Neural progenitor cell (in vitro differentiated cells): Measurements from ENCODE around the gene GRK1. TPM values are rescaled to one million over a fixed set of nuclear protein-coding genes. Genes with fewer than 3 reads are reported as not detected.

Experiments
- DNase-seq: peaks from one replicate; pipeline ENCODE4 v3.0.0-alpha.2; 2016; ENCODE audit warnings: low spot score
- H2AFZ ChIP-seq: fragments of 200-600 bp; sonication (generic); replicated peaks from 2 replicates; pipeline ENCODE4 v1.6.1; 2016; ENCODE audit warnings: antibody characterized with exemption
- H3F3A ChIP-seq: fragments of 200-600 bp; sonication (generic); 2 replicates; pipeline ENCODE4 v1.6.1; 2016; ENCODE audit warnings: antibody characterized with exemption, low read depth
- H3K27ac ChIP-seq: fragments of 200-600 bp; sonication (generic); 2 replicates; pipeline ENCODE4 v1.5.1; 2016; ENCODE audit warnings: mild to moderate bottlenecking
- H3K27me3 ChIP-seq: fragments of 200-600 bp; sonication (generic); 2 replicates; pipeline ENCODE4 v1.6.1; 2016; ENCODE audit warnings: mild to moderate bottlenecking, moderate library complexity
- H3K36me3 ChIP-seq: fragments of 200-600 bp; sonication (generic); 2 replicates; pipeline ENCODE4 v1.5.1; 2016
- H3K4me1 ChIP-seq: fragments of 200-600 bp; sonication (generic); 2 replicates; pipeline ENCODE4 v1.6.1; 2016; ENCODE audit warnings: mixed run types
- H3K4me2 ChIP-seq: fragments of 200-600 bp; sonication (generic); 2 replicates; pipeline ENCODE4 v1.6.1; 2016
- H3K4me3 ChIP-seq: fragments of 200-600 bp; sonication (generic); 2 replicates; pipeline ENCODE4 v1.5.1; 2016
- H3K79me2 ChIP-seq: fragments of 200-600 bp; sonication (generic); 2 replicates; pipeline ENCODE4 v1.6.1; 2016; ENCODE audit warnings: low read depth
- H3K9ac ChIP-seq: fragments of 200-600 bp; sonication (generic); 2 replicates; pipeline ENCODE4 v1.6.1; 2016
- H3K9me3 ChIP-seq: fragments of 200-600 bp; sonication (generic); 2 replicates; pipeline ENCODE4 v1.5.1; 2016; ENCODE audit warnings: low read depth
- H4K20me1 ChIP-seq: fragments of 200-600 bp; sonication (generic); 2 replicates; pipeline ENCODE4 v1.6.1; 2016; ENCODE audit warnings: low read depth
- H3K27ac Mint-ChIP-seq: 3 replicates; pipeline ENCODE4 v1.8.0; 2021; ENCODE audit warnings: mixed read lengths
- H3K27me3 Mint-ChIP-seq: 2 replicates; pipeline ENCODE4 v1.8.0; 2022; ENCODE audit warnings: low read depth, mild to moderate bottlenecking, inconsistent platforms, moderate library complexity, mixed read lengths; ENCODE audit not compliant: insufficient read depth
- H3K36me3 Mint-ChIP-seq: 3 replicates; pipeline ENCODE4 v1.8.0; 2021; ENCODE audit warnings: mixed read lengths
- H3K4me1 Mint-ChIP-seq: 3 replicates; pipeline ENCODE4 v1.8.0; 2021; ENCODE audit warnings: mixed read lengths
- H3K4me3 Mint-ChIP-seq: 3 replicates; pipeline ENCODE4 v1.8.0; 2021; ENCODE audit warnings: mild to moderate bottlenecking, moderate library complexity, mixed read lengths
- H3K9me3 Mint-ChIP-seq: 3 replicates; pipeline ENCODE4 v1.8.0; 2020; ENCODE audit warnings: mixed read lengths
- EZH2 ChIP-seq: fragments of 200-600 bp; sonication (generic); IDR thresholded peaks from 2 replicates; pipeline ENCODE4 v1.6.1; 2017; ENCODE audit warnings: antibody characterized with exemption, mild to moderate bottlenecking, moderate library complexity
- EZH2phosphoT487 ChIP-seq: fragments of 200-600 bp; sonication (generic); IDR thresholded peaks from 2 replicates; pipeline ENCODE4 v1.6.1; 2017; ENCODE audit warnings: antibody characterized with exemption
- total RNA-seq: library from RNA; depleted of rRNA; stranded (reverse); fragments of >200 nt; gene quantifications from 2 replicates; pipeline ENCODE4 v1.2.3, GENCODE V29; 2015; ENCODE audit warnings: low replicate concordance
- TF ChIP-seq, protein P1 (sequence below): fragments of 200-600 bp; sonication (generic); IDR thresholded peaks from 2 replicates; pipeline ENCODE4 v1.5.1; 2017; ENCODE audit warnings: antibody characterized with exemption, mild to moderate bottlenecking

GRK1 gene
- total RNA-seq, 1 donor from 2014 or later = not detected

DNA sequence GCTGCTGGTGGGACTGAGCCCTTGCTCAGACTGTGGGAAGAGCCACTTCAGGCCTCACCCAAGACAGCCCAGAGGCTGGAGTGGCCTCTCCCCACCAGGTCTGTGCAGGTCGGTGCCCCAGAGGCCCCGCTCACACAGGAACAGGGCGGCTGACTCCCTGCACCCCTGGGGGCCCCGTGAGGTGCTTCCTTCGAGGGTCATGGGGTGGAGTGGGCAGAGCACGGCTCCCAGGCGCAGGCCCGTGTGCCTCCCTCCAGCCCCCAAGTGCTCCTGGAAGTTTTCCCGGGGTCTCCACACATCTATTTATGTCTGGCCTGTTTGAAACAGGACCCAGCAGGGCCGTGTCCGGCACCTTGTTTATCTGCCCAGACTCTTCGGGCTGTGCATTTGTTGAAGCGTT lies 82.5 kb downstream of the GRK1 start:
- Histone ChIP-seq H3K27ac (no peak overlapping the region), H3K4me2 (no peak overlapping the region), H2AFZ (no peak overlapping the region), H3K36me3 (no peaks in the 10 kb centered on the region), H3K9me3 (no peaks in the 10 kb centered on the region), H3K4me1 (no peaks in the 10 kb centered on the region), H3K9ac (no peak overlapping the region), H3K79me2 (no peaks in the 10 kb centered on the region), H3K27me3 (no peaks in the 10 kb centered on the region), H3K4me3 (no peak overlapping the region), H3F3A (peaks cover 17% of the 10 kb centered on the region), H4K20me1 (no peaks in the 10 kb centered on the region)
- no peak for DNase-seq
- H3K27me3 Mint-ChIP-seq = peaks cover 26% of the 10 kb centered on the region
- peaks cover 14% of the 10 kb centered on the region for H3K4me1 Mint-ChIP-seq
- H3K9me3 Mint-ChIP-seq = peaks cover 16% of the 10 kb centered on the region
- H3K36me3 Mint-ChIP-seq = peaks cover 7% of the 10 kb centered on the region
- TF ChIP-seq EZH2phosphoT487 = no peak
- TF ChIP-seq EZH2 = no peak
- TF ChIP-seq, protein P1, sequence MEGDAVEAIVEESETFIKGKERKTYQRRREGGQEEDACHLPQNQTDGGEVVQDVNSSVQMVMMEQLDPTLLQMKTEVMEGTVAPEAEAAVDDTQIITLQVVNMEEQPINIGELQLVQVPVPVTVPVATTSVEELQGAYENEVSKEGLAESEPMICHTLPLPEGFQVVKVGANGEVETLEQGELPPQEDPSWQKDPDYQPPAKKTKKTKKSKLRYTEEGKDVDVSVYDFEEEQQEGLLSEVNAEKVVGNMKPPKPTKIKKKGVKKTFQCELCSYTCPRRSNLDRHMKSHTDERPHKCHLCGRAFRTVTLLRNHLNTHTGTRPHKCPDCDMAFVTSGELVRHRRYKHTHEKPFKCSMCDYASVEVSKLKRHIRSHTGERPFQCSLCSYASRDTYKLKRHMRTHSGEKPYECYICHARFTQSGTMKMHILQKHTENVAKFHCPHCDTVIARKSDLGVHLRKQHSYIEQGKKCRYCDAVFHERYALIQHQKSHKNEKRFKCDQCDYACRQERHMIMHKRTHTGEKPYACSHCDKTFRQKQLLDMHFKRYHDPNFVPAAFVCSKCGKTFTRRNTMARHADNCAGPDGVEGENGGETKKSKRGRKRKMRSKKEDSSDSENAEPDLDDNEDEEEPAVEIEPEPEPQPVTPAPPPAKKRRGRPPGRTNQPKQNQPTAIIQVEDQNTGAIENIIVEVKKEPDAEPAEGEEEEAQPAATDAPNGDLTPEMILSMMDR = no peak
- H3K27ac Mint-ChIP-seq = peak overlapping the region; percentile 14
- no peak overlapping the region for H3K4me3 Mint-ChIP-seq

DNA sequence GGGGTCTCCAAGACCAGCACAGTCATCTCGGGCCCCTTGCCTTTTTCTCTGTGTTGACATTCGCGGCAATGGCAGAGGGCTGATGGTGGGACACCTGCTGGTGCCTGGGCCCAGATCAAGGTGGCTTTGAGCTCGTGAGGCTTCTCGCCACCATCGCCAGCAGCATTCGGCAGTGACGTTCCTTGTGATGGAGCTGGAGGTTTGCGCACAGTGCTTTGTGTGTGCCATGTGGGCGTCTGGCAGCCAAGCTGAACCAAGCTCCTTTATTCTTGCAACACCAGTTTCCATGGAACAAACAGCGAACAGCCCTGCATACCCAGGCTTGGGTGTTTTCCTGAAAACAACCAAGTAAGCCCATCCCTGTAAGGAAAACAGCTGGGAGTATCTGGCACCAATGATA lies 82.9 kb downstream of the GRK1 start:
- no peak for DNase-seq
- Histone ChIP-seq H3F3A (peaks cover 17% of the 10 kb centered on the region), H3K9ac (no peak overlapping the region), H4K20me1 (no peaks in the 10 kb centered on the region), H3K9me3 (no peaks in the 10 kb centered on the region), H3K4me1 (no peaks in the 10 kb centered on the region), H3K27ac (no peak overlapping the region), H3K36me3 (no peaks in the 10 kb centered on the region), H3K4me2 (no peak overlapping the region), H3K27me3 (no peaks in the 10 kb centered on the region), H3K4me3 (no peak overlapping the region), H2AFZ (no peak overlapping the region), H3K79me2 (no peaks in the 10 kb centered on the region)
- H3K27me3 Mint-ChIP-seq = peaks cover 23% of the 10 kb centered on the region
- no peak for TF ChIP-seq EZH2phosphoT487
- no peak for TF ChIP-seq EZH2
- TF ChIP-seq, protein P1 = no peak
- no peak overlapping the region for H3K4me3 Mint-ChIP-seq
- H3K4me1 Mint-ChIP-seq = peaks cover 11% of the 10 kb centered on the region
- peaks cover 16% of the 10 kb centered on the region for H3K9me3 Mint-ChIP-seq
- peaks cover 7% of the 10 kb centered on the region for H3K36me3 Mint-ChIP-seq
- peak overlapping the region; percentile 14 for H3K27ac Mint-ChIP-seq

DNA sequence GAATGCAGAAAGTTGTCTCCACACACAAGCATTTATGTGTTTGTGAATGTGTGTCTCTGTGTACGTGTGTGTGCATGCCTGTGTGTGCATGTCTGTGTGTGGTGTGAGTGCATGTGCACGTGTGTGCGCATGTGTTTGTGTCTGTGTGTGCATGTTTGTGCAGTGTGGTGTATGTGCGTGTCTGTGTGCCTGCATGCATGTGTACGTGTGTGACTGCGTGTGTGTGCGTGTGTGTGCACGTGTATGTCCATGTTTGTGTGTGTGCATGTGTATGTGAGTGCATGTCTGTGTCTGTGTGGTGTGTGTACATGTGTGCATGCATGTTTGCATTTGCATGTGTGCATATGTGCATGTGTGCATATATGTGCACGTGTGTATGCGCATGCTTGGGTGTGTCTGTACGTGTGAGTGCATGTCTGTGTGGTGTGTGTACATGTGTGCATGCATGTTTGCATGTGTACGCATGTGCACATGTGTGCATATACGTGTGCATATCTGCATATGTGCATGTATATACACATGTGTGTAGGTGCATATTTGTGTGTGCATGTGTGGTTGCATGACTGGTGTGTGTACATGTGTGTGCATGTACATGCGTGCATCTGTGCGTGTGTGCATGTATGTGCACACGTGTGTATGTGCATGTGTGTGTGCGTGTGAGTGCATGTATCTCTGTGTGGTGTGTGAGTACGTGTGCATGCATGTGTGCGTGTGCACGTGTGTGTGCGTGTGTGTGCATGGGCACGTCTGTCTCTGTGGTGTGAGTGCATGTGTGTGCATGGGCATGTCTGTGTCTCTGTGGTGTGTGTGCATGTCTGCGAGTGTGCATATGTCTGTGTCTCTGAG lies 83.8 kb downstream of the GRK1 start:
- Histone ChIP-seq H3F3A (peaks cover 17% of the 10 kb centered on the region), H3K36me3 (no peaks in the 10 kb centered on the region), H3K4me1 (no peaks in the 10 kb centered on the region), H2AFZ (no peak overlapping the region), H3K4me3 (no peak overlapping the region), H3K9me3 (no peaks in the 10 kb centered on the region), H3K4me2 (no peak overlapping the region), H4K20me1 (no peaks in the 10 kb centered on the region), H3K27ac (no peak overlapping the region), H3K27me3 (no peaks in the 10 kb centered on the region), H3K79me2 (no peaks in the 10 kb centered on the region), H3K9ac (no peak overlapping the region)
- Mint-ChIP-seq H3K36me3 (peaks cover 7% of the 10 kb centered on the region), H3K4me3 (peak overlapping the region; percentile 67), H3K4me1 (peaks cover 11% of the 10 kb centered on the region), H3K27me3 (peaks cover 19% of the 10 kb centered on the region), H3K27ac (peak overlapping the region; percentile 35), H3K9me3 (peaks cover 13% of the 10 kb centered on the region)
- DNase-seq = no peak
- TF ChIP-seq EZH2phosphoT487 = no peak
- TF ChIP-seq, protein P1 = no peak
- TF ChIP-seq EZH2 = no peak
